HG03354 (cell line): ENCODE data around the gene ABCA6.

ENCODE experiments used
- ATAC-seq: cut with Tn5 transposase; IDR thresholded peaks from one replicate; pipeline ENCODE4 v1.9.1; 2021; ENCODE audit warnings: mild to moderate bottlenecking; ENCODE audit not compliant: unreplicated experiment, poor library complexity, severe bottlenecking

Gene ABCA6

GRCh38 chr17:69056179-69056823 is 85.4 kb downstream of the ABCA6 start:
- no peak for ATAC-seq

- no peak for ATAC-seq
These were observed 86.4 kb downstream of the ABCA6 start for GRCh38 chr17:69055334-69055733.

- ATAC-seq: no peak
These were observed 90.5 kb downstream of the ABCA6 start for GRCh38 chr17:69050999-69051775.

- ATAC-seq: no peak
These were observed 93.1 kb downstream of the ABCA6 start for GRCh38 chr17:69048634-69049033.

- ATAC-seq: no peak
These were observed 94.1 kb downstream of the ABCA6 start for GRCh38 chr17:69047368-69048263.

- ATAC-seq: no peak
These were observed 95.4 kb downstream of the ABCA6 start for GRCh38 chr17:69046121-69046807.

- ATAC-seq: no peak
These were observed 96.0 kb downstream of the ABCA6 start for GRCh38 chr17:69045646-69046045.

GRCh38 chr17:69044371-69044770 is 97.3 kb downstream of the ABCA6 start:
- no peak for ATAC-seq

GRCh38 chr17:69043098-69043734 is 98.5 kb downstream of the ABCA6 start:
- no peak for ATAC-seq

- ATAC-seq: no peak
These were observed 99.4 kb downstream of the ABCA6 start for GRCh38 chr17:69042308-69042707.

- ATAC-seq: no peak
These were observed 109.9 kb downstream of the ABCA6 start for GRCh38 chr17:69031839-69032238.

- no peak for ATAC-seq
These were observed 111.5 kb downstream of the ABCA6 start for GRCh38 chr17:69030169-69030568.
